ENCODE results near the gene KCTD11. TPM values are rescaled to one million over a fixed set of nuclear protein-coding genes. Genes with fewer than 3 reads are reported as not detected.
A peak's percentile ranks its signal among the peaks of the same experiment; 100 is the strongest.

Gene KCTD11
- total RNA-seq, 1 experiment from 2014 or later, result 5.3 TPM

GRCh38 chr17:7356756-7357155 is 4.8 kb downstream of the KCTD11 start:
- H2BK15ac ChIP-seq (ENCODE audit: low read depth, low read length), result no peak overlapping the region
- no peaks in the 10 kb centered on the region for H3K9me3 ChIP-seq (ENCODE audit: control insufficient read depth, low read depth, low read length)
- no peak overlapping the region for H4K91ac ChIP-seq (ENCODE audit: insufficient read length, low read depth, low read length)
- H4K20me1 ChIP-seq (ENCODE audit: control insufficient read depth, insufficient read depth, insufficient read length), result no peaks in the 10 kb centered on the region
- DNase-seq, result no peak
- no peaks in the 10 kb centered on the region for H3K79me1 ChIP-seq (ENCODE audit: insufficient read depth, low read depth, low read length, poor library complexity, severe bottlenecking)
- Mint-ChIP-seq H3K9me3 (no peaks in the 10 kb centered on the region), H3K27me3 (ENCODE audit: low read depth) (peaks cover 12% of the 10 kb centered on the region), H3K4me3 (peak overlapping the region in 1 of 2 experiments; percentile 56; a peak in 1 of 5 replicates), H3K36me3 (ENCODE audit: insufficient read depth in 1 of 3, low read depth in 3 of 3) (no peaks in the 10 kb centered on the region), H3K4me1 (peaks cover 18 to 23% of the 10 kb centered on the region in 2 experiments), H3K27ac (no peak overlapping the region)
- no peak for TF ChIP-seq CTCF (conservative IDR thresholded peaks at IDR 0.05)
- no peak overlapping the region for H2AFZ ChIP-seq (ENCODE audit: low read length)
- no peak overlapping the region for H3K23ac ChIP-seq (ENCODE audit: insufficient read length, low read depth, low read length)
- H3T11ph ChIP-seq (ENCODE audit: low read length), result no peak overlapping the region
- H3K4me1 ChIP-seq (ENCODE audit: insufficient read depth, low read length), result no peaks in the 10 kb centered on the region
- no peak overlapping the region for H3K9ac ChIP-seq (ENCODE audit: extremely low read depth, insufficient read length, low read length)
- H3K27ac ChIP-seq (ENCODE audit: insufficient read length, low read depth, low read length), result no peak overlapping the region
- H2BK12ac ChIP-seq (ENCODE audit: insufficient read length, low read depth, low read length), result no peak overlapping the region
- H3K23me2 ChIP-seq (ENCODE audit: insufficient read length, low read depth, low read length, poor library complexity, severe bottlenecking), result no peaks in the 10 kb centered on the region
- no peak overlapping the region for H2BK5ac ChIP-seq (ENCODE audit: insufficient read length, low read length)
- H3K14ac ChIP-seq (ENCODE audit: insufficient read depth, low read length), result no peak overlapping the region
- H3K18ac ChIP-seq (ENCODE audit: insufficient read length, low read depth, low read length), result no peak overlapping the region
- WGBS (ENCODE audit: extremely low coverage, insufficient read length, low lambda C conversion rate), result no CpG with 5 or more reads among the region's 8 CpGs
- no peak overlapping the region for H2AK5ac ChIP-seq (ENCODE audit: insufficient read length, low read length)
- no peak overlapping the region for H4K5ac ChIP-seq (ENCODE audit: insufficient read length, low read depth, low read length)
- no peaks in the 10 kb centered on the region for H3K27me3 ChIP-seq (ENCODE audit: insufficient read depth, low read length)
- no peak overlapping the region for H3K4me2 ChIP-seq (ENCODE audit: insufficient read depth, insufficient read length, low read length)
- H2BK120ac ChIP-seq (ENCODE audit: low read depth, low read length, poor library complexity, severe bottlenecking), result no peak overlapping the region
- no peak overlapping the region for H2BK20ac ChIP-seq (ENCODE audit: low read depth, low read length, poor library complexity, severe bottlenecking)
- H3K4ac ChIP-seq (ENCODE audit: low read depth, low read length), result no peak overlapping the region
- H3K79me2 ChIP-seq (ENCODE audit: insufficient read depth, low read length), result no peaks in the 10 kb centered on the region; the same call in 1 of the 2 replicates
- H3K56ac ChIP-seq (ENCODE audit: insufficient read length, low read depth, low read length), result no peak overlapping the region
- no peak overlapping the region for H4K8ac ChIP-seq (replicated peaks; ENCODE audit: insufficient read length, low read depth, low read length)

Data from H9 (cell line).